Neural crest cell (in vitro differentiated cells): ENCODE data around the gene LRCH1. TPM values are rescaled to one million over a fixed set of nuclear protein-coding genes. Genes with fewer than 3 reads are reported as not detected.
"Not testable (repeated sequence)": the region's sequence is repeated elsewhere in the genome, so short reads cannot be mapped to it uniquely, and the experiment has no call there.

ENCODE experiments used
- DNase-seq: peaks from one replicate; pipeline ENCODE4 v3.0.0; 2021; ENCODE audit warnings: low read depth, mixed read lengths, low spot score
- H3K27ac Mint-ChIP-seq: one replicate; pipeline ENCODE4 v1.8.0; 2021; ENCODE audit warnings: mild to moderate bottlenecking, mixed read lengths; ENCODE audit not compliant: unreplicated experiment
- H3K27me3 Mint-ChIP-seq: 2 replicates; pipeline ENCODE4 v1.8.0; 2021; ENCODE audit warnings: low read depth, mild to moderate bottlenecking, mixed read lengths
- H3K36me3 Mint-ChIP-seq: 2 replicates; pipeline ENCODE4 v1.8.0; 2021; ENCODE audit warnings: low read depth, mild to moderate bottlenecking, mixed read lengths
- H3K4me1 Mint-ChIP-seq: 2 replicates; pipeline ENCODE4 v1.8.0; 2021; ENCODE audit warnings: mixed read lengths
- H3K4me3 Mint-ChIP-seq: one replicate; pipeline ENCODE4 v1.8.0; 2021; ENCODE audit warnings: mild to moderate bottlenecking, mixed read lengths
- H3K9me3 Mint-ChIP-seq: 2 replicates; pipeline ENCODE4 v1.8.0; 2021; ENCODE audit warnings: mixed read lengths
- total RNA-seq: library from RNA; stranded (reverse); gene quantifications from 2 replicates; pipeline ENCODE4 v1.2.1, GENCODE V29; 2021
- TF ChIP-seq, protein P1 (sequence below): fragments of 200-600 bp; sonication (generic); conservative IDR thresholded peaks from 2 replicates; pipeline ENCODE4 v1.5.0; 2021; ENCODE audit warnings: antibody characterized with exemption, mild to moderate bottlenecking

LRCH1 gene
- total RNA-seq, 1 donor from 2014 or later, result 15.8 TPM

DNA sequence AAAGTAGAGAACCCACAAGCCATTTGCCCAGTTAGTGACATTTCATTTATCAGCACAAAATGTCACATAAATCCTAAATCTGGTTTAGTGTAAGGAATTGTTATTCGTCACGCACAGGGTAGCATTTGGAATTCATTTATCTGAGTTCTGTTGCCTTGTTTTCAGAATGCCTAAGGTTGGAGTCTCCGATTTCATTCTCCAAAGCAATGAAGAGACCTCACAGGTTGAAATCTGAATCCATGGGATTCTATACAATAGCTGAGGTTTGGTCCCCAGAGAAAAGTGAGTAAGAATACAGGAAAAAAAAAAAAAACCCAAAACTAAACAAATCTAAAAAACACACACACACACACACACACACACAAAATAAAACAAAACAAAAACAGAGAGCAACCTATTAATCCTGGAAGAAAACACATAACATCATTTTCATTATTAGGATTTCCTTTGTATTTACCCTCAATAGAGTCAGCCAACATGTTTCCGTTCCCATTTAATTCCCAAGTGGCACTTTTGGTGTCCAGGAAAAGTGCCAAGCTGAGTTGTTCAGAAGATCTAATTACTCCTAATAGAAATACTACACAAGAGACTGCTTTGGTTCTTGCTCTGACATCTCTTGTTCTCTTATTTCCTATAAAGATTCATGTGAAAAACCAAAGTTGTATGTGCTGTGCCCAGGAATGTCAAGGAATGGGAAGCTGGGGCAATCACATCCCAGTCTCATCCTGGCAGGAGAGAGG, 36.2 kb upstream of the LRCH1 start:
- peaks cover 46% of the 10 kb centered on the region for H3K4me1 Mint-ChIP-seq
- peak overlapping the region; percentile 76 for H3K27ac Mint-ChIP-seq
- no peaks in the 10 kb centered on the region for H3K27me3 Mint-ChIP-seq
- no peak for DNase-seq
- TF ChIP-seq, protein P1, sequence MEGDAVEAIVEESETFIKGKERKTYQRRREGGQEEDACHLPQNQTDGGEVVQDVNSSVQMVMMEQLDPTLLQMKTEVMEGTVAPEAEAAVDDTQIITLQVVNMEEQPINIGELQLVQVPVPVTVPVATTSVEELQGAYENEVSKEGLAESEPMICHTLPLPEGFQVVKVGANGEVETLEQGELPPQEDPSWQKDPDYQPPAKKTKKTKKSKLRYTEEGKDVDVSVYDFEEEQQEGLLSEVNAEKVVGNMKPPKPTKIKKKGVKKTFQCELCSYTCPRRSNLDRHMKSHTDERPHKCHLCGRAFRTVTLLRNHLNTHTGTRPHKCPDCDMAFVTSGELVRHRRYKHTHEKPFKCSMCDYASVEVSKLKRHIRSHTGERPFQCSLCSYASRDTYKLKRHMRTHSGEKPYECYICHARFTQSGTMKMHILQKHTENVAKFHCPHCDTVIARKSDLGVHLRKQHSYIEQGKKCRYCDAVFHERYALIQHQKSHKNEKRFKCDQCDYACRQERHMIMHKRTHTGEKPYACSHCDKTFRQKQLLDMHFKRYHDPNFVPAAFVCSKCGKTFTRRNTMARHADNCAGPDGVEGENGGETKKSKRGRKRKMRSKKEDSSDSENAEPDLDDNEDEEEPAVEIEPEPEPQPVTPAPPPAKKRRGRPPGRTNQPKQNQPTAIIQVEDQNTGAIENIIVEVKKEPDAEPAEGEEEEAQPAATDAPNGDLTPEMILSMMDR, result no peak
- peaks cover 11% of the 10 kb centered on the region for H3K36me3 Mint-ChIP-seq
- H3K9me3 Mint-ChIP-seq, result peaks cover 17% of the 10 kb centered on the region
- H3K4me3 Mint-ChIP-seq, result no peak overlapping the region

DNA sequence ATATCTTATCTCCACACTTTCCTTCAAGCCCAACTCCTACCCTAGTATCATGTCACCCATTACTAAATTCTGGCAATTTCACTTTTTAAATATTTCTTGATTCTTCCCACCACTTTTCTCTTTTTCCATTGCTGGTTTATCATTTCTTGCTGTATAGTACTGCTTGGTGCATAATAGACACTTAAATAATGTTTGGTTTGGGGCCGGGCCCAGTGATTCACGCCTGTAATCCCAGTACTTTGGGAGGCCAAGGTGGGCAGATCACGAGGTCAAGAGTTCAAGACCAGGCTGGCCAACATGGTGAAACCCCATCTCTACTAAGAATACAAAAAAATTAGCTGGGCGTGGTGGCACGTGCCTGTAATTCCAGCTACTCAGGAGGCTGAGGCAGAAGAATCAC, 35.2 kb upstream of the LRCH1 start:
- Mint-ChIP-seq H3K9me3 (peaks cover 16% of the 10 kb centered on the region), H3K36me3 (peaks cover 10% of the 10 kb centered on the region), H3K27ac (peak overlapping the region; percentile 69), H3K4me1 (peaks cover 55% of the 10 kb centered on the region)
- H3K27me3 Mint-ChIP-seq, DNase-seq, H3K4me3 Mint-ChIP-seq: not testable (repeated sequence)

DNA sequence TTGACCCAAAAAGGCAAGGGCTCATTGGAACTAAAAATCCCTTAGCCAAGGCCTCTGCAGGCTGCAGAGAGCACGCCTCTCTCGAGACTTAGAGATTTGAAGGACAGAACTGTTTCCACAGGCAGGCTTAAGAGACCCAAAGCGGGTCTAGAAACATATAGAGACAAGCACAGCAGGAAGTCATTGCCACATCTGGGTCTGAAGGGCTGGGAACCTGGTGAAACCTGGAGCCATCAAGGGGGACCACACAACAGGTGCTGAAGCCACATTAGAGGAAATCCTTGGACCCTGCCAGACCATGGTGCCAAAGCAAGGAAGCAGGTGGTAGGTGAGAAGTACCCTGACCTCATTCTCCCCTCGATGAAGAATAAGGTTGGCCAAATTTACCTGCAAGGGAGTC, 33.8 kb upstream of the LRCH1 start:
- Mint-ChIP-seq H3K9me3 (peaks cover 15% of the 10 kb centered on the region), H3K4me1 (peaks cover 67% of the 10 kb centered on the region), H3K4me3 (peak overlapping the region; percentile 16), H3K36me3 (peaks cover 10% of the 10 kb centered on the region), H3K27ac (peak overlapping the region; percentile 93), H3K27me3 (no peaks in the 10 kb centered on the region)
- DNase-seq, result no peak
- TF ChIP-seq, protein P1, result no peak

DNA sequence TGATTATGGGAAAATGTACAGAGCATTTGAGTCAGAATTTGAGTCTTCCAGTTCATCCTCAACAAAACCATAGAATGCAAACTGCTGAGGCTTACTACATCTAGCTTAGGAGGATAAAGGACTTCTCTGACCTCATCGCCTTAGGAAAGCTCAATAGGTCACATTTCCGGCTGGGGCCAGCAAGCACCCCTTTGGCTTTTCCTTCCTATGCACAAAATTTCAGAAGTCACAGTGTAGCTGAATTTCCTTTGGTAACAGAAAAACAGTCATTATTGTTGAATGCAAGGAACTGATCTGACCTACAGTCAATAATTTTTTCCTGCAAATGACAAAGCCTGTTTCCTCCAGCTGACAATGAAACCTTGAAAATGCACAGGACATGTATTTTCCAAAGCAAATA, 32.8 kb upstream of the LRCH1 start:
- Mint-ChIP-seq H3K36me3 (peaks cover 10% of the 10 kb centered on the region), H3K9me3 (peaks cover 11% of the 10 kb centered on the region), H3K4me1 (peaks cover 73% of the 10 kb centered on the region), H3K27ac (peak overlapping the region; percentile 93), H3K27me3 (no peaks in the 10 kb centered on the region), H3K4me3 (peak overlapping the region; percentile 79)
- no peak for DNase-seq
- TF ChIP-seq, protein P1, result no peak

- no peak for DNase-seq
- Mint-ChIP-seq H3K4me1 (peaks cover 73% of the 10 kb centered on the region), H3K36me3 (peaks cover 6% of the 10 kb centered on the region), H3K27ac (no peak overlapping the region), H3K4me3 (no peak overlapping the region), H3K9me3 (peaks cover 7% of the 10 kb centered on the region), H3K27me3 (no peaks in the 10 kb centered on the region)
- TF ChIP-seq, protein P1, result no peak
Measured at GRCh38 chr13:46521486-46521885, 31.5 kb upstream of the LRCH1 start.

GRCh38 chr13:46521921-46522747, 30.8 kb upstream of the LRCH1 start:
- DNase-seq, result no peak
- H3K4me3 Mint-ChIP-seq, result peak overlapping the region; percentile 33
- H3K4me1 Mint-ChIP-seq, result peaks cover 73% of the 10 kb centered on the region
- peaks cover 3% of the 10 kb centered on the region for H3K36me3 Mint-ChIP-seq
- peaks cover 7% of the 10 kb centered on the region for H3K9me3 Mint-ChIP-seq
- TF ChIP-seq, protein P1, result no peak
- peak overlapping the region; percentile 89 for H3K27ac Mint-ChIP-seq
- no peaks in the 10 kb centered on the region for H3K27me3 Mint-ChIP-seq
